ENCODE results near the gene RASA3. TPM values are rescaled to one million over a fixed set of nuclear protein-coding genes. Genes with fewer than 3 reads are reported as not detected.

Gene RASA3
- total RNA-seq, 1 donor from 2014 or later, result 14.6 TPM

DNA sequence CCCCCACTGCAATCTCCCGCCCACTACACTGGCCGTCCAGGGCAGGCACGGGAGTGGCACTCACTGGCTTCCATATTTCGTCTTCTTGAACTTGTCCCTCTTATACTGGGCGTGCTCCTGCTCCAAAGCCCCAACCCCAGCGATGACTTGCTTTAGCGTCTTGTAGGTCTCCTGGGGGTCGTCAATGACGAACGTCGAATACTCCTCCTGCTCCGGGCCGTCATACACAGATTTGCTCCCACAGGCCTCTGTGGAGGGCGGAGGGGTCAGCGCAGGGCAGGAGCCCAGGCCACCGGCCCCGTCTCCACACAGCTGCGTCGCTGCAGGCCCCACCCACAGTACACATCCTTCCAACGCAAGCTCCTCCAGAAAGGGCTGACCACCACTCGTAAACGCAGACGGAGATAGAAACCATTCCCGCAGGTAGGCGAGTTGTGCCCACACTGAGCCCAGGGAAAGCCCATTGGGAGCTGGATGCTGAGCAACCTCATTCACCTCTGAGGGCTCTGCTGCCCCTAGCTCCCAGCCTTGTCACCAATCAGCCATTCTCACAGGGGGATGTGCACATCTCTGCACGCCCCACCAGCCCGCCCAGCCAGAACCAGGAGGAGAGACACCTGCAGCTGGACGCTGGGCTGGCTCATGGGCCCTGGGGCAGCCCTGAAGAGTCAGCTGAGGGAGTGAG, 150.7 kb downstream of the RASA3 start:
- Mint-ChIP-seq H3K9me3 (no peaks in the 10 kb centered on the region), H3K27ac (no peak overlapping the region), H3K27me3 (ENCODE audit: low read depth) (no peaks in the 10 kb centered on the region), H3K36me3 (peaks cover 2% of the 10 kb centered on the region), H3K4me1 (peaks cover 9% of the 10 kb centered on the region), H3K4me3 (no peak overlapping the region)
- DNase-seq (ENCODE audit: low spot score in 2 of 2, unreplicated experiment in 2 of 2), result peak in 1 of 2 experiments; percentile 16
- TF ChIP-seq, protein P1, sequence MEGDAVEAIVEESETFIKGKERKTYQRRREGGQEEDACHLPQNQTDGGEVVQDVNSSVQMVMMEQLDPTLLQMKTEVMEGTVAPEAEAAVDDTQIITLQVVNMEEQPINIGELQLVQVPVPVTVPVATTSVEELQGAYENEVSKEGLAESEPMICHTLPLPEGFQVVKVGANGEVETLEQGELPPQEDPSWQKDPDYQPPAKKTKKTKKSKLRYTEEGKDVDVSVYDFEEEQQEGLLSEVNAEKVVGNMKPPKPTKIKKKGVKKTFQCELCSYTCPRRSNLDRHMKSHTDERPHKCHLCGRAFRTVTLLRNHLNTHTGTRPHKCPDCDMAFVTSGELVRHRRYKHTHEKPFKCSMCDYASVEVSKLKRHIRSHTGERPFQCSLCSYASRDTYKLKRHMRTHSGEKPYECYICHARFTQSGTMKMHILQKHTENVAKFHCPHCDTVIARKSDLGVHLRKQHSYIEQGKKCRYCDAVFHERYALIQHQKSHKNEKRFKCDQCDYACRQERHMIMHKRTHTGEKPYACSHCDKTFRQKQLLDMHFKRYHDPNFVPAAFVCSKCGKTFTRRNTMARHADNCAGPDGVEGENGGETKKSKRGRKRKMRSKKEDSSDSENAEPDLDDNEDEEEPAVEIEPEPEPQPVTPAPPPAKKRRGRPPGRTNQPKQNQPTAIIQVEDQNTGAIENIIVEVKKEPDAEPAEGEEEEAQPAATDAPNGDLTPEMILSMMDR (IDR thresholded peaks at IDR 0.05; ENCODE audit: unreplicated experiment), result no peak

DNA sequence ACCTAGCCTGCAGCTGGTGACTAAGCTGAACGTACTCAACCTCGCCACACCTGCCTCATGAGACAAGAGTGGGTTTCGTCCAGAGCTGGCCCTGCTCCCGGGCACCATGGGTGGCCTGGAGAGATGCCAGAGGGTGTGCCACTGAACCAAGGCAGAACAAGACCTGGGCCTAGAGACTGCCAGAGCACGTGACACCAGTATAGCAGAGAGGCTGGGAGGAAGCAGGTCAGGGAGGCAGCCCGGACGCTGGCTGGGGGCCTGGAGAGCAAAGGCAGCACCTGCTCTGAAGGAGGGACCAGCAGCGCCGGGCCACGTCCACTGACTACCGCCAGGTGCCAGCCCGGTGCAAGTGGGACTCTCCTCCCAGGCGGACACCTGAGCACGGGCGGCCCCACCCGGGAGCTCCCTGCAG, 151.2 kb downstream of the RASA3 start:
- no peak overlapping the region for H3K27ac Mint-ChIP-seq

DNA sequence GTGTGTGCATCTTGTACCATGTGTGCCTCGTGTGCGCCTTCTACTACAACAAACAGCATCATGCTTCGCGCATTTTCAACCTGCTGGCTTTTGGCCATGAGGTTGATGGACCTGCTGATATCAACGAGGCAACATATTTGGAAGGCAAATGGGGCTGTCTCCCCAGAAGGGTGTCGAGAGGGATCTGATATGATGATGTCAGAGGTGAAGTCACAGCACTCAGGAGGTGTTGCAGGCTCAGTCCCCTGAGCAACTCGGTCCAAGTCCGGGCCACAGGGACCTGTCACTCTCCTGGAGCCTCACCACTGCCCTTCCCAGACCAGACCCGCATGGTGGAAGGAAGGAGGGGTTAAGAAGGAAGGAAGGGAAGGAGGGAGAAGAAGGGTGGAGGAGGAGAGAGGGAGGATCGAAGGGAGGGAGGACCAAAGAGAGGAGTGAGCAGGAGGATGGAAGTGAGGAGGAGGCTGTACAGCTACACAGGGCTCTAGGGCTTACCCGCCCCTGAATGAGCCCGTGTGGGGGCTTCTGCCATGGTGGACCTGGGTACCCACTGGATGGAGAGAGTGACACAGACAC, 151.8 kb downstream of the RASA3 start:
- no peak for DNase-seq (ENCODE audit: low spot score in 2 of 2, unreplicated experiment in 2 of 2)
- H3K9me3 Mint-ChIP-seq, result no peaks in the 10 kb centered on the region
- H3K27ac Mint-ChIP-seq, result no peak overlapping the region
- peaks cover 11% of the 10 kb centered on the region for H3K4me1 Mint-ChIP-seq
- TF ChIP-seq, protein P1 (IDR thresholded peaks at IDR 0.05; ENCODE audit: unreplicated experiment), result no peak
- H3K4me3 Mint-ChIP-seq, result no peak overlapping the region
- H3K27me3 Mint-ChIP-seq (ENCODE audit: low read depth), result no peaks in the 10 kb centered on the region
- peaks cover 2% of the 10 kb centered on the region for H3K36me3 Mint-ChIP-seq

More for the DNA sequence above, 151.2 kb downstream of the RASA3 start:
- peaks cover 11% of the 10 kb centered on the region for H3K4me1 Mint-ChIP-seq
- H3K4me3 Mint-ChIP-seq, result no peak overlapping the region
- H3K36me3 Mint-ChIP-seq, result peaks cover 2% of the 10 kb centered on the region
- no peaks in the 10 kb centered on the region for H3K27me3 Mint-ChIP-seq (ENCODE audit: low read depth)
- H3K9me3 Mint-ChIP-seq, result no peaks in the 10 kb centered on the region
- no peak for DNase-seq (ENCODE audit: low spot score in 2 of 2, unreplicated experiment in 2 of 2)
- TF ChIP-seq, protein P1 (IDR thresholded peaks at IDR 0.05; ENCODE audit: unreplicated experiment), result no peak

DNA sequence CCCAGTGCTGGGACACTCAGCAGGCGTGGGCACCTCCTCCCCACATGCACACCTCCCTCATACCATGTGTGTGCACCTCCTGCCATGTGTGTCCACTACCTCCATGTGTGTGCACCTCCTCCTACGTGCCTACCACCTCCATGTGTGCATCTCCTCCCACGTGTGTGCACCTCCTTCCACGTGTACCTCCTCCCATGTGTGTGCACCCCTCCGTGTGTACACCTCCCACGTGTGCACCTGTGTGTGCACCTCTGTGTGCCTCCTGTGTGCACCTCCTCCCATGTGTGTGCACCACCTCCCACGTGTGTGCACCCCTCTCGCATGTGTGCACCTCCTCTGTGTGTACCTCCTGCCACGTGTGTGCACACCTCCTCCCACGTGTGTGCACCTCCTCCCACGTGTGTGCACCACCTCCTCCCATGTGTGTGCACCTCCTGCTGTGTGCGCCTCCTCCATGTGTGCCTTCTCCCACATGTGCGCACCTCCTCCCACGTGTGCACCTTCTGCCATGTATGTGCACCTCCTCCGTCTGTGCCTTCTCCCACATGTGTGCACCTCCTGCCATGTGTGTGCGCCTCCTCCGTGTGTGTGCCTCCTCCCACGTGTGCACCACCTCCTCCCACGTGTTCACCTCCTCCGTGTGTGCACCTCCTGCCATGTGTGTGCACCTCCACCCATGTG, 152.5 kb downstream of the RASA3 start:
- Mint-ChIP-seq H3K9me3 (no peaks in the 10 kb centered on the region), H3K36me3 (peaks cover 2% of the 10 kb centered on the region), H3K27ac (no peak overlapping the region), H3K4me1 (peaks cover 11% of the 10 kb centered on the region), H3K4me3 (no peak overlapping the region), H3K27me3 (ENCODE audit: low read depth) (no peaks in the 10 kb centered on the region)
- no peak for DNase-seq (ENCODE audit: low spot score in 2 of 2, unreplicated experiment in 2 of 2)
- TF ChIP-seq, protein P1 (IDR thresholded peaks at IDR 0.05; ENCODE audit: unreplicated experiment), result no peak

DNA sequence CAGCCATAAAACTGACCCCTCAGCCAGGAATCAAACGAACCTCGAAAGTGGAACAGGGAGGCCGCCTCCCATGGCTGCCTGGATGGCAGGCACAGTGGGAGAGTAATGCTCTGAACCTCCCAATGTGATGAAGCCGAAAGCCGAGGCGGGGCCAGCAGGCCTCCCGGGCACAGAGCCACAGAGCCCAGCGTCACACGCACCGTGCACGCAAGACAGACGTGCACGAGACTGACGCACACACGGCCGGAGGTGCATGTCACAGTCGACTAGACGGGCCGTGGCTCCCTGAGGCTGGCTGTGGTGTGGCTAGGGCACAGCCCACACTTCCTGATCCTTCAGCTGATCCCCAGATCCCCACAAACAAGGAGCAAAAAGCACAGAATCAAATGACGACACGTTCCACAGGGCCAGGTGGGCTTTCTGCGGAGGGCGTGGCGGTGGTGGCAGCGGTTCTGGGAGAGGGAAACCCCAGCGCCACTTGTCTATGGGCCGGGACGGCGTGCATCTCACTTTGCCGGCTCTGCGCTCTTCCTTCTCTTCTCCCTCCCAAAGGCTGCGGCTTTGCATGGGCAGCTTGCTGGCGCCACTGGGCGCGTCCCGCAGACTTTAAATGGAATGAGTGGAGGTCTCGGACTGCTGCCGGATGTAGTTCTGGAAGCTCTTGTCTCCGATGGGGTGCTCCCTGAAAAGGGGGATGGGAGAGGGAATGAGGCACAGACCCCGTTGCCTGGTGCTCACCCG, 153.5 kb downstream of the RASA3 start:
- Mint-ChIP-seq H3K4me3 (no peak overlapping the region), H3K27ac (no peak overlapping the region)

More for the DNA sequence above, 153.5 kb downstream of the RASA3 start:
- Mint-ChIP-seq H3K27me3 (ENCODE audit: low read depth) (no peaks in the 10 kb centered on the region), H3K4me1 (peaks cover 11% of the 10 kb centered on the region), H3K9me3 (no peaks in the 10 kb centered on the region), H3K36me3 (peaks cover 2% of the 10 kb centered on the region)
- DNase-seq (ENCODE audit: low spot score in 2 of 2, unreplicated experiment in 2 of 2), result peak in 1 of 2 experiments; percentile 15
- TF ChIP-seq, protein P1 (IDR thresholded peaks at IDR 0.05; ENCODE audit: unreplicated experiment), result no peak
